ENCODE results near the gene TALDO1. TPM values are rescaled to one million over a fixed set of nuclear protein-coding genes. Genes with fewer than 3 reads are reported as not detected.

Gene TALDO1
- total and polyA plus RNA-seq, 2 of the 8 experiments (the other 6 are each of a cell fraction or from before 2014, with no cell fraction given), result 265 to 308 TPM

GRCh38 chr11:761526-762108 is 14.4 kb downstream of the TALDO1 start:
- Histone ChIP-seq H3K9me3 (ENCODE audit: insufficient read depth in 2 of 2, low read depth in 1 of 2, low read length in 1 of 2) (no peaks in the 10 kb centered on the region), H3K23ac (ENCODE audit: insufficient read length) (no peak overlapping the region), H2BK120ac (replicated peaks; ENCODE audit: low read depth, low read length) (no peak overlapping the region), H3K79me1 (ENCODE audit: low read depth, low read length) (peaks cover 7% of the 10 kb centered on the region; the same call in 1 of the 2 replicates), H2AK5ac (ENCODE audit: low read depth, low read length) (no peak overlapping the region), H2BK12ac (ENCODE audit: low read depth, low read length) (no peak overlapping the region), H3K4me3 (ENCODE audit: extremely low read depth in 1 of 4, insufficient read depth in 2 of 4, low read depth in 3 of 4, low read length in 4 of 4) (no peak overlapping the region), H4K5ac (ENCODE audit: insufficient read length, low read depth, low read length) (no peak overlapping the region), H2BK15ac (ENCODE audit: low read length) (no peak overlapping the region), H3K4me2 (ENCODE audit: insufficient read depth in 1 of 2, low read depth in 2 of 2, low read length in 2 of 2) (no peak overlapping the region), H3K4ac (replicated peaks; ENCODE audit: insufficient read length, low read depth, low read length) (no peak overlapping the region), H3K36me3 (ENCODE audit: control insufficient read depth in 2 of 4, insufficient read depth in 4 of 4, low read length in 3 of 4) (peaks cover 36 to 71% (median 47%) of the 10 kb centered on the region in 4 experiments), H4K8ac (ENCODE audit: extremely low read depth, insufficient read depth, low read length) (no peak overlapping the region), H3K56ac (replicated peaks; ENCODE audit: insufficient read length, low read depth, low read length) (no peak overlapping the region), H4K91ac (replicated peaks; ENCODE audit: insufficient read length, low read length) (no peak overlapping the region), H4K20me1 (replicated peaks in 1 of 2; ENCODE audit: control insufficient read depth in 1 of 2, insufficient read depth in 2 of 2, low read length in 2 of 2) (peaks cover 13 to 37% of the 10 kb centered on the region in 2 experiments), H2BK20ac (ENCODE audit: low read length) (no peak overlapping the region), H3K27ac (ENCODE audit: low read depth, low read length) (no peak overlapping the region), H2BK5ac (ENCODE audit: low read depth, low read length) (no peak overlapping the region), H3K79me2 (ENCODE audit: control insufficient read depth in 1 of 2, insufficient read depth in 2 of 2, low read length in 2 of 2) (peaks cover 0 to 11% of the 10 kb centered on the region in 2 experiments; a peak in 1 of 4 replicates), H3K14ac (ENCODE audit: insufficient read length) (no peak overlapping the region), H2AFZ (ENCODE audit: low read length) (no peak overlapping the region), H3K27me3 (replicated peaks in 1 of 4; ENCODE audit: control insufficient read depth in 3 of 4, extremely low read depth in 1 of 4, insufficient read depth in 3 of 4, low read length in 3 of 4) (no peaks in the 10 kb centered on the region), H3K18ac (ENCODE audit: extremely low read depth, low read length) (no peak overlapping the region), H3K23me2 (ENCODE audit: low read depth, low read length) (no peaks in the 10 kb centered on the region), H3K9ac (replicated peaks in 1 of 4; ENCODE audit: extremely low read depth in 1 of 4, low read depth in 3 of 4, low read length in 3 of 4) (no peak overlapping the region), H3K4me1 (replicated peaks in 1 of 4; ENCODE audit: control insufficient read depth in 3 of 4, insufficient read depth in 4 of 4, low read length in 3 of 4) (peaks cover 0 to 12% (median 7%) of the 10 kb centered on the region in 4 experiments; a peak in 6 of 7 replicates)
- ChIA-PET CTCF (ENCODE audit: partially characterized antibody) (interaction anchor here (1.1 to 26.9 kb wide), 7 partner anchors 14 to 252 kb away, joined by 3 to 395 read pairs (median 14); partner anchors contain the start of gene TALDO1), POLR2A (ENCODE audit: partially characterized antibody) (interaction anchor here (1.8 to 35.3 kb wide), 4 partner anchors 5 to 94 kb away, joined by 4 to 636 read pairs (median 341); partner anchors contain the start of genes GATD1 and TALDO1)
- DNase-seq (ENCODE audit: low read depth in 1 of 2, low spot score in 2 of 2), result no peak
- FAIRE-seq, result no peak
- TF ChIP-seq FOSL1 (IDR thresholded peaks at IDR 0.05; ENCODE audit: insufficient read depth, low read depth, low read length) (no peak), CBX5 (IDR thresholded peaks at IDR 0.05; ENCODE audit: low read depth, low read length) (no peak), SP4 (IDR thresholded peaks at IDR 0.05; ENCODE audit: low read length) (no peak), ATF3 (IDR thresholded peaks at IDR 0.05; ENCODE audit: insufficient read depth, low read depth, low read length) (no peak), EZH2 (IDR thresholded peaks at IDR 0.05; ENCODE audit: low read depth, low read length, severe bottlenecking) (no peak), MAFK (IDR thresholded peaks at IDR 0.05; ENCODE audit: low read depth, low read length) (no peak), POLR2AphosphoS5 (IDR thresholded peaks at IDR 0.05; ENCODE audit: low read depth, low read length) (no peak), TAF7 (optimal IDR thresholded peaks at IDR 0.05; ENCODE audit: borderline replicate concordance, low read depth, low read length) (no peak), BACH1 (IDR thresholded peaks at IDR 0.05; ENCODE audit: low read length) (no peak), HDAC6 (IDR thresholded peaks at IDR 0.05; ENCODE audit: low read depth, low read length) (no peak), NANOG (IDR thresholded peaks at IDR 0.05; ENCODE audit: insufficient read depth, low read depth, low read length, poor library complexity, severe bottlenecking) (no peak)
- WGBS, 2 experiments (ENCODE audit: extremely low coverage in 1 of 2, insufficient coverage in 1 of 2, insufficient read length in 1 of 2, insufficient replicate concordance in 2 of 2, low coverage in 1 of 2, low lambda C conversion rate in 2 of 2, missing lambda C conversion rate in 1 of 2), result 86% methylated on average over 8 of the region's 8 CpGs; no CpG with 5 or more reads in 1 of the 2 experiments

Measured in H1 (cell line).